Epidermal melanocyte (primary cell): Measurements from ENCODE around the gene PADI1.
"Not testable (repeated sequence)": the region's sequence is repeated elsewhere in the genome, so short reads cannot be mapped to it uniquely, and the experiment has no call there.

Experiments
- DNase-seq: peaks from one replicate; pipeline ENCODE4 v3.0.0; 2011; ENCODE audit warnings: low spot score; ENCODE audit not compliant: insufficient read length

Gene PADI1

GRCh38 chr1:17239420-17239819, 34.5 kb downstream of the PADI1 start:
- peak; percentile 83 for DNase-seq

- not testable (repeated sequence) for DNase-seq
Observed at GRCh38 chr1:17241011-17241779, 36.3 kb downstream of the PADI1 start.

- DNase-seq, result not testable (repeated sequence)
Observed at GRCh38 chr1:17241780-17242074, 36.8 kb downstream of the PADI1 start.

- DNase-seq, result no peak
Observed at GRCh38 chr1:17243274-17243673, 38.3 kb downstream of the PADI1 start.

GRCh38 chr1:17244821-17245740, 40.2 kb downstream of the PADI1 start:
- DNase-seq, result no peak

- DNase-seq, result no peak
Observed at GRCh38 chr1:17245816-17246325, 40.9 kb downstream of the PADI1 start.

- no peak for DNase-seq
Observed at GRCh38 chr1:17246971-17247370, 42.0 kb downstream of the PADI1 start.

- no peak for DNase-seq
Observed at GRCh38 chr1:17248781-17249180, 43.9 kb downstream of the PADI1 start, which contains the start of gene PADI3. Gene PADI3 (plus strand): TSS chr1:17249098. CDS start chr1:17249138, 40 bp downstream.

GRCh38 chr1:17250601-17251000, 45.7 kb downstream of the PADI1 start:
- no peak for DNase-seq

GRCh38 chr1:17251246-17251645, 46.3 kb downstream of the PADI1 start:
- DNase-seq, result no peak

- no peak for DNase-seq
Observed at GRCh38 chr1:17251701-17252376, 46.9 kb downstream of the PADI1 start.

- DNase-seq, result no peak
Observed at GRCh38 chr1:17255336-17255735, 50.4 kb downstream of the PADI1 start.

- DNase-seq, result no peak
Observed at GRCh38 chr1:17258116-17258757, 53.3 kb downstream of the PADI1 start.

GRCh38 chr1:17258758-17259130, 53.8 kb downstream of the PADI1 start:
- DNase-seq, result no peak

GRCh38 chr1:17259233-17259873, 54.4 kb downstream of the PADI1 start:
- no peak for DNase-seq

GRCh38 chr1:17260264-17260663, 55.3 kb downstream of the PADI1 start:
- DNase-seq, result no peak

GRCh38 chr1:17260738-17261137, 55.8 kb downstream of the PADI1 start:
- no peak for DNase-seq

- DNase-seq, result no peak
Observed at GRCh38 chr1:17263936-17264335, 59.0 kb downstream of the PADI1 start.

- DNase-seq, result no peak
Observed at GRCh38 chr1:17264470-17264869, 59.5 kb downstream of the PADI1 start.

- DNase-seq, result no peak
Observed at GRCh38 chr1:17265162-17265561, 60.2 kb downstream of the PADI1 start.

GRCh38 chr1:17265950-17266349, 61.0 kb downstream of the PADI1 start:
- DNase-seq, result no peak
